RWPE2 (cell line): ENCODE measurements around the gene COTL1.

Source experiments
- ATAC-seq: fragments of 200-7000 bp; cut with Tn5 transposase; 3 replicates; pipeline ENCODE4 v1.9.1; 2021; ENCODE audit warnings: low read depth
- DNase-seq: peaks from one replicate; pipeline ENCODE4 v3.0.0-alpha.2; 2020; ENCODE audit warnings: low spot score
- H3K27ac ChIP-seq: fragments of 450-650 bp; 2 replicates; pipeline ENCODE4 v1.5.1; 2017; ENCODE audit warnings: mild to moderate bottlenecking; ENCODE audit not compliant: poor library complexity, severe bottlenecking
- H3K27me3 ChIP-seq: fragments of 250-450 bp; sonication (Bioruptor Pico); 2 replicates; pipeline ENCODE4 v1.5.1; 2021; ENCODE audit warnings: mild to moderate bottlenecking, moderate library complexity; ENCODE audit not compliant: insufficient read depth, poor library complexity, severe bottlenecking
- H3K36me3 ChIP-seq: fragments of 250-450 bp; sonication (Bioruptor Pico); 2 replicates; pipeline ENCODE4 v1.5.1; 2020; ENCODE audit warnings: low read depth, mild to moderate bottlenecking, moderate library complexity
- H3K4me1 ChIP-seq: fragments of 250-450 bp; sonication (Bioruptor Pico); 2 replicates; pipeline ENCODE4 v1.5.1; 2021; ENCODE audit warnings: mild to moderate bottlenecking, moderate library complexity; ENCODE audit not compliant: insufficient read depth, poor library complexity, severe bottlenecking
- H3K4me3 ChIP-seq: fragments of 250-450 bp; sonication (Bioruptor Pico); 2 replicates; pipeline ENCODE4 v1.5.1; 2021; ENCODE audit warnings: mild to moderate bottlenecking, moderate library complexity; ENCODE audit not compliant: severe bottlenecking
- H3K9me3 ChIP-seq: fragments of 250-450 bp; sonication (Bioruptor Pico); 2 replicates; pipeline ENCODE4 v1.5.1; 2021; ENCODE audit warnings: mild to moderate bottlenecking, moderate library complexity; ENCODE audit not compliant: severe bottlenecking
- CTCF ChIP-seq: fragments of 450-650 bp; IDR thresholded peaks from one replicate; pipeline ENCODE4 v1.5.1; 2017; ENCODE audit warnings: mild to moderate bottlenecking, moderate library complexity; ENCODE audit not compliant: poor library complexity, severe bottlenecking

Gene COTL1

GRCh38 chr16:84617791-84618580 lies at the start of gene COTL1:
Gene COTL1 (minus strand): TSS chr16:84618078. CDS start chr16:84617914, 164 bp downstream.
- peak within 1 kb of the TSS; percentile 95 for H3K27ac ChIP-seq
- DNase-seq (peak; percentile 99), ATAC-seq (peak; percentile 44)
- no peaks in the 10 kb centered on the region for H3K9me3 ChIP-seq
- H3K36me3 ChIP-seq, result peaks cover 39% of the 10 kb centered on the region
- H3K27me3 ChIP-seq, result no peaks in the 10 kb centered on the region
- peak within 1 kb of the TSS; percentile 91 for H3K4me3 ChIP-seq
- no peak for TF ChIP-seq CTCF
- peaks cover 35% of the 10 kb centered on the region for H3K4me1 ChIP-seq

- no peak overlapping the region for H3K4me3 ChIP-seq
- no peak for DNase-seq
- no peak for ATAC-seq
- no peaks in the 10 kb centered on the region for H3K9me3 ChIP-seq
- no peaks in the 10 kb centered on the region for H3K4me1 ChIP-seq
- no peak for TF ChIP-seq CTCF
- no peaks in the 10 kb centered on the region for H3K27me3 ChIP-seq
- peaks cover 45% of the 10 kb centered on the region for H3K36me3 ChIP-seq
- H3K27ac ChIP-seq, result no peak overlapping the region
Measured at GRCh38 chr16:84665843-84666242, 48.0 kb upstream of the COTL1 start.

GRCh38 chr16:84665359-84665758 lies 47.5 kb upstream of the COTL1 start:
- ATAC-seq (no peak), DNase-seq (no peak)
- Histone ChIP-seq H3K4me3 (no peak overlapping the region), H3K27ac (no peak overlapping the region), H3K36me3 (peaks cover 50% of the 10 kb centered on the region), H3K4me1 (no peaks in the 10 kb centered on the region), H3K27me3 (no peaks in the 10 kb centered on the region), H3K9me3 (no peaks in the 10 kb centered on the region)
- TF ChIP-seq CTCF, result no peak

GRCh38 chr16:84663433-84664101 lies 45.7 kb upstream of the COTL1 start:
- no peak overlapping the region for H3K27ac ChIP-seq
- no peak for DNase-seq

More at GRCh38 chr16:84663433-84664101, 45.7 kb upstream of the COTL1 start:
- ATAC-seq, result no peak
- Histone ChIP-seq H3K27me3 (no peaks in the 10 kb centered on the region), H3K9me3 (no peaks in the 10 kb centered on the region), H3K4me3 (no peak overlapping the region), H3K36me3 (peaks cover 67% of the 10 kb centered on the region), H3K4me1 (no peaks in the 10 kb centered on the region)
- TF ChIP-seq CTCF, result no peak
